Measurements from ENCODE around the gene TEX38.

- TF ChIP-seq CTCF (conservative IDR thresholded peaks at IDR 0.05 in 1 of 2, IDR thresholded peaks at IDR 0.05 in 1 of 2; ENCODE audit: extremely low read depth in 1 of 2, insufficient read depth in 1 of 2, low read depth in 1 of 2, low read length in 2 of 2) (no peak), EZH2 (IDR thresholded peaks at IDR 0.05; ENCODE audit: borderline replicate concordance, low read length) (no peak)
Measured at GRCh38 chr1:46659307-46659870, 12.3 kb upstream of the TEX38 start.
